GM21423 (cell line): ENCODE measurements around the gene EMCN.

Experiments used
- ATAC-seq: cut with Tn5 transposase; IDR thresholded peaks from one replicate; pipeline ENCODE4 v1.9.1; 2021; ENCODE audit warnings: mild to moderate bottlenecking, moderate library complexity; ENCODE audit not compliant: unreplicated experiment

The EMCN gene

DNA sequence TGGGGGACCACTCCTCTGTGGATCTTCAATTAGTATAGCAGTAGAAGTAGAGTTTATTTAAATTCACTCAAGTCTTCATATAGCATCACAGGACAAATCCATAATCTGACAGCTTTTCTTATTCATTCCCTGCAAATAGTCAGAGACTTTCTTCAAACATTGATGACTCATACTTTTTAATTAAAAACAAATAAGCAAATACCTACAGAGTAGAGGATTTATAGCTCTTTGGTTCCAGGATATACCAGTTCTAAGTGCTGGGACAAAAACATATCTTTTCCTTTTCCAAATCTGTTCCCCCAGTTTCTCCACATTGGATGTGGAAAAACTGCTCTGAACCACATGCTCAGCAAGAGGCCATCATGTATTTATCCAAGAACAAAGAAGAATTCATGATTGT, 24.1 kb downstream of the EMCN start:
- ATAC-seq, result no peak

DNA sequence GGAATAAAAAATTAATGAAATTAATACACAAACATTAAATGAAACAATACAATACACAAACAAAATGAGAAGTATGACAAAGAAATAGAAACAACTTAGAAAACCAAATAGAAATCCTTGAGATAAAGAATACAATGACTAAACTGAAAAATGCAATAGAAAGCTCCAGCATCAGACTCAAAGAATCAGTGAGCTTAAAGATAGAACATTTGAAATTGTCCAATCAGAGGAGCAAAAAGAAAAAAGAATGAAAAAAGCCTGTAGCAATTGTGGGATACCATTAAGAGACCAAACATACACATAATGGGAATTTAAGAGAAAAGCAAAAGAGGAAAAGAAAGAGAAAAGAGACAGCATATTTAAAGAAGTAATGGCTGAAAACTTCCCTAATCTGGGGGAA, 25.7 kb downstream of the EMCN start:
- no peak for ATAC-seq

DNA sequence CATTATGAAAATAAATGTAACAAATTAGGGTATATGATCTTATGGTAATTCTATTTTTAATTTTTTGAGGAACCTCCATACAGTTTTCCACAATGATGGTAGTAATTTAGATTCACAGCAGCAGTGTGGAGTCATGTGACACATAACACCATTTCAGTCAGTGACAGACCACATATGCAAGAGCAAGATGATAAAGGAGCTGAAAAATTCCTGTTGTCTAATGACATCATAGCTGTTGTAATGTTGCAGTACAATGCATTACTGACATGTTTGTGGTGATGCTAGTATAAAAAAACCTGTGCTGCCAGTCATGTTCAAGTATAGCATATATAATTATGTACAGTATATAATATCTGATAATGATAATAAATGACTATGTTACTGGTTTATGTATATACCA, 28.5 kb downstream of the EMCN start:
- ATAC-seq, result no peak

DNA sequence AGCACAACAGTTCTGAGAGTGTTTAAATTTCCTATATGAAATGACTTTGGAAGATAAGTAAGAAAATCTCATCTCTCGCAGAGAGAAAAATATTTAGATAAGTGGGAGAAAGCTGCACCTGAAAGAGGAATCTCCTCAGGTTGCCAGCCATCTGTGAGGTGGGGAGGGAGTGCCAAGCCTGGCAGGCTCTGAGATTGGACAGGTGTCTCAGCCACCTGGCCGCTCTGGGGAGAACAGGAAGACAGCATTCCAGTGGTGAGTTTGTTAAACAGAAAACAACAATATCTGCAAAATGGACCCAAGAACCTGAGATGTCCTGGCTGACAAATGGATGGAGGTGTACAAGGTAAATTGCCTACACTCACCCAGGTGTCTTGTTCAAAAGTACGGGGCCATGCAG, 31.3 kb downstream of the EMCN start:
- ATAC-seq, result no peak

DNA sequence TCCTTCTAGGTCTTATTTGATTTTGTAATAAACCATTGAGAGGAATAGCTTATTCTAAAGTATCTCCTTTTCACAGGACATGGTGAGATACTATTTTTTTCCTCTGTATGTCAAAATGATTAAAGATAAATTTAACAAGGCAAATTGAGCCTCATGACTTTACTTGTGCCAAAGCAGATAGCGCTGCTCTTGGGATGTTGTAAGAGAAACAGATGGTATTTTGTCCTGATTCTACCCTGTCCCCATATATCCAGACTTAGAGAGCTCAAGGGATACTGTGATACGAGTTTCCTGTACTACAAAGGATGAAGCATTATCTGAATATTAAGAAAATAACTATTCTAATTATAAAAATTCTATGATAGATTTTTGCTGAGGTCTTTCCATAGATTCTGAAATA, 34.0 kb downstream of the EMCN start:
- ATAC-seq, result no peak

DNA sequence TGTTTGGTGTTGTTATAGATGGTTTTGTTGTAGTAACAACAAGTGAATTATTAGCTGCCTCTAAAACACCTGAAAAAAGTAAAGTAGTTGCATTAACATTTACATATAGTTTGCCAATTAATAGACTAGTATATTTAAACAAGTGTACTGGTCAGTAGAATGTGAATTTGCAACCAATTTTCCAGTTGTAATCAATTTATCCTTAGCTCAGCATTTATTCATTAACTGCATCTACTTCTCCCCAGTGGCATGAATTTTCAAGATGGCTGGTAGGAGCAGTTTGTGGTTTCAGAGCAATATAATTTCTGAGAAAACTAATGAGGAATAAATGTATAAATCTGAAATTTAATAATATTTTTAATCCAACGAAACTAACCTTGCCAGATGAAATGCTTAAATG, 37.9 kb downstream of the EMCN start:
- no peak for ATAC-seq

DNA sequence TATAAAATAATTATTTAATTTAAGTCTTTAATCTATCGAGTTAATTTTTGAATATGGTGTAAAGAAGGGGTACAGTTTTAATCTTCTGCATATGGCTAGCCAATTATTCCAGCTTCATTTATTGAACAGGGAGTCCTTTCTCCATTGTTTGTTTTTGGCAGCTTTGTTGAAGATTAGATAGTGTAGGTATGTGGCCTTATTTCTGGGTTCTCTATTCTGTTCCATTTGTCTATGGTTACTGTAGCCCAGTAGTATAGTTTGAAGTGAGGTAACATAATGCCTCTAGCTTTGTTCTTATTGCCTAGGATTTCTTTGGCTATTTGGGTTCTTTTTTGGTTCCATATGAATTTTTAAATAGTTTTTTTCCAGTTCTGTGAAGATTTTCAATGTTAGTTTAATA, 48.3 kb downstream of the EMCN start:
- ATAC-seq, result no peak

DNA sequence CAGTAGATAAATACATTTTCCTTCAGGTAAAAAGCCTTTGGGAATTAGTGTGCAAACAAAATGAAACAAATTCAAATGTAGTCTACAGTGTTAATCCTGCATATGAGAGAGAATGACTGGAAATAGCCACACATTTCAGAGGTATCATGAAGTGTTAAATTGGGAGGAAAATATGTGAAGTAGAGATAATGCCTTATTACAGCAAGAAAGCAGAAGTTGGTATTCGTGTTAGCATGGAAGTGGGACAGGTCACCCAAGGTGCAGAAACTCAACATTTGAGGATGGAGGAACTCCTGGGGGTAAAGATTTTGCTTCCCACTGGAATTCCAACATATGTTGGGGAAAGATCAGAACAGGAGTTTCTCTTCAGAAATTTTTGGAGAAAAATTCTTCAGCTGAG, 51.3 kb downstream of the EMCN start:
- ATAC-seq, result no peak

DNA sequence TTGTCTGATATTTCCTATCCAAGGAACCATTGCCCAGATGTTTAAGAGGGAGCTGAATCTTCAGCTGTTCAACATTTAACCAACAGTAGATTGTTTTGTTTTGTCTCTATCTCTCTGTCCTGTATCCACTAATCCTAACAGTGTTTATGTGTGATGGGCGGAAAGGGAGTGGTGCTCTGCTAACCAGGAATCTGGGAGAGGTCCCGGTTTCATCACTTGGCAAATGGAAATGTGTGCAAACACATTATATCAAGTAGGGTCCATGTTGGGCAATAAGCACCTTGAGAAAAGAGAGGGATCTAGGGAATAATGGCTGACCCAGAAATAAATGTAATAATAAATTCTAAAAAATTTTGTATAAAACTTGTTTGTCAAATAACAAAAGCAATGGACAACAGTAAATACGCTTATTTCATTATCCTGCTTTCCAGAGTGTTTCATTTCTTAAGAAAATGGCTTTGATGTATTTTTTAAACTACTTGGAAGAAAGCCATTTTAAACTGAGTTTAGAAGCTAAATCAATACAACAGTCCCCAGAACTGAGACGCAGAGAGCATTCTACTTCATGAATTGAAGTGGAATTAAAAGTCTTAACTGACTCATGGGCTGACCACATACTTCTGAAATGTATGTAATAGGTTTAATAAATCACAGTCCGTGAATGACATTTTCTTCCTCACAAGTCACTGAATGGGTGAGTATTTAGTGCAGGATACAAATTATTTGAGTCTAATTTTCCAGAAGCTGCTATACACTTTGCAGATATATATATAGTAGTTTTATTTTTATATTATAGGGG, 55.8 kb downstream of the EMCN start:
- no peak for ATAC-seq

DNA sequence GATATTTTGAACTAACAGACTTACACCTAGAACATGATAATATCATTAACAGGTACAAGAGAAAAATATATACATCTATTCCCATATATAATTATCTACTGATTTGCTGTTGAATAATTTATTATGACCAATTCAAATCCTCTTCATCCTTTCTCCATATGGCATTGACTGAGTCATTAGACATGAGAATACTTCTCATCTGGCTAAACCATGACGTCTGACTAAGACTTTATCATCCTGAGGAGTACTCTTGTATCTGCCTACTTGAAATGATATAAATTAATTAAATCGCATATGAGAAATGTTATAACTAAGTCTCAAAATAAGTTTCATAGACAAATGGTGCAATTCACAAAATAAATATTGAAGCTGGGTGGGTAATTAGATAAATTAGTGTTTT, 67.4 kb downstream of the EMCN start:
- no peak for ATAC-seq

DNA sequence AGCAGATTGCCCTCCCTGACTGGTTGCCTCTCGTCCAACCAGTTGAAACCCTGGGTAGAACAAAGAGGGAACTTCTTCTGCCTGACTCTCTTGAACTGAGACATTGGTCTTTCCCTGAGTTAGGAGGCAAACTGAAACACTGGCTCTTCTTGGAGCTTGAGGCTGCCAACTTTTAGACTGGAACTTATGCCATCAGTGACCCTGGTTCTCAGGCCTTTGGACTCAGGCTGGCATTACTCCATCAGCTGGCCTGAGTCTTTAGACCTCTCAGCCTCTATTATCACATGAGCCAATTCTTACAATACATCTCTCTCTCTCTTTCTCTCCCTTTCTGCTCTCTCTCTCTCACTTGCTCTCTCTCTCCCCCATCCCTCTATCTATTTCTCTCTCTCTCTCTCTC, 86.4 kb downstream of the EMCN start:
- no peak for ATAC-seq

DNA sequence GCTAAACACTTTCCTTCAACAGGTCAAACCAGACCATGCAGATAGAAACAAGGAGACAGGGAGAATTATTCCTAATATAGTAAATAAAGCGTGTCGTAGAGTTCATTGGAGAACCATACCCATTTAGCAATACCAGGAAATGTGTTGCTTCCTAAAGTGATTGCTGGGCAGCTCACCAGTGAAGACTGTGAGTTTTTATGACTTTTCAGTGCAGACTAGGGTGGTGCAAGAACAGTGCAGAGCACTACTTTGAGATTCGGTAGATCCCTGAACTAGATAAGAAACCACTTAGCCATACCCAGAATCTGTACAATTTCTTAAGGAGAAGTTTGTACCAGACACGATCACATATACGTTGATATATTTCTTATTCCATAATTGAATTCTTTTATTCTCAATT, 87.4 kb downstream of the EMCN start:
- ATAC-seq, result no peak

DNA sequence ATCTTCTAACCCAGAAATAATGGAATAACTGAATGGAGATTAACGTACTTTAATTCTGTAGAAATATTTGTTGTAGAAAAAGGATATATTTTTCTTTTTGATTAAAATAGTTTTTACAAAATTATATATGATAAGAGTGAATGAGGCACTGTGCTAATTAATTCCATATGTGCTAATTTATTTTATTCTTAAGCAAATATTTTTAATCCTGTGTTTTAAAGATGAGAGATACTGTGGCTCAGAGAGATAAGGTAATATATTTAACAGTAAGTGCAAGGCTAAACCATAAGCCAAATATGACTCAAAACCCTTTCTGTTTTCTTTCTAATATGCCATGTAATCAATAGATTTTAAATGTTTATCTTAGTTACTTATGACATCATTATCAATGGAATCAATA, 88.2 kb downstream of the EMCN start:
- no peak for ATAC-seq

DNA sequence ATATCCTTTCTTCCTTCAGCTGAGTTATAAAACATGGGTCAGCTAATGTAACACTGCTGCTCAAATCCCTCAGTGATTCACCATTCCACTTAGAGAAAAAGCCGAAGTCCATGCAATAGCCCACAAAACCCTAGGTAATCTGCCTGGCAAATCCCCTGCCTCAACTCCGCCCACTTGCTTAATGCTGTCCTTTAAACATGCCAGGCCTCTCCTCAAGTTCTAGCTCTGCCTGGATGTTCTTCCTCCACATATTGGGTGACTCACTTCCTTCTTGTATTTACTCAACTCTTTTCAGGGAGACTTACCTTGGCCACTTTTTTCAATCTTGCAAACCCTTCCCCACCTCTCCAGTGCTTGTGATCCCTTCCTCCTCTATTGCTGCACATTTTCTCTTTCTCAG, 89.8 kb downstream of the EMCN start:
- no peak for ATAC-seq

DNA sequence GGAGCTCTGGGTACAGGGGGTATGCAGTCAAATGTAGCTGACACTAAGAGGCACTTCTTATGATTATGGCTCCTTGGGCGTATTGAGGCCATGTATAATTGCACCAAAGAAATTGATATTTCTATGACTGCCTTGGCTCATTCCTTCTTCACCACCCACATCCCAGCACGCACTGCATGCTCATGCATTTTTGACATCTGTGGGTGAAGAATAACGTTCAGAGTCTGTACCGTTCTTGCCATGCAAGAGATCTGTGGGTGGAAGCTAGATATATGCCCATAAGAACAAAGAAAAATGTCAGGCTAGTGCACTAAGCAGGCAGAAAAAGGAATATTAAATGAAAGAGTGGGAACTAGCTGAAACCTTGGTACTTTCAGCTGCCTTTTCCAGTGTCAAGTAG, 93.4 kb downstream of the EMCN start:
- ATAC-seq, result no peak

DNA sequence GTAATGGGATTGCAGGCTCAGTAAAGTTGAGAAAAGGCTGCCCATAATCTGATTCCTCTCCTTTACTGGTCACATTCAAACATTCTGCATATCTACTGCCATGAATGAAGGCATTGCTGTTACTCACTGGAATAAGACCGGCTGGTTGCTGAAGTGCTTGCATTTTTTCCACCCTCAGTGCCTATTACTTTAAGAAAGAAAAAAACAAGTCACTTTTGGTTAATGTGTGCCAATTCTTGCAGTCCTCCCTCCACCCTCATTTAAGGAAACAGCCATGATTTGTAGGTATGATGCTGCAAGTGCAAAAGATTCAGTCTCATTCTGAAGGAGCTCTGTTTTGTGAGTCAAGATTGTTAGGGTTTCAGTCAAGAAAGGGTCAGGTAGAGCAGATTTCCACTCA, 94.9 kb downstream of the EMCN start:
- no peak for ATAC-seq

DNA sequence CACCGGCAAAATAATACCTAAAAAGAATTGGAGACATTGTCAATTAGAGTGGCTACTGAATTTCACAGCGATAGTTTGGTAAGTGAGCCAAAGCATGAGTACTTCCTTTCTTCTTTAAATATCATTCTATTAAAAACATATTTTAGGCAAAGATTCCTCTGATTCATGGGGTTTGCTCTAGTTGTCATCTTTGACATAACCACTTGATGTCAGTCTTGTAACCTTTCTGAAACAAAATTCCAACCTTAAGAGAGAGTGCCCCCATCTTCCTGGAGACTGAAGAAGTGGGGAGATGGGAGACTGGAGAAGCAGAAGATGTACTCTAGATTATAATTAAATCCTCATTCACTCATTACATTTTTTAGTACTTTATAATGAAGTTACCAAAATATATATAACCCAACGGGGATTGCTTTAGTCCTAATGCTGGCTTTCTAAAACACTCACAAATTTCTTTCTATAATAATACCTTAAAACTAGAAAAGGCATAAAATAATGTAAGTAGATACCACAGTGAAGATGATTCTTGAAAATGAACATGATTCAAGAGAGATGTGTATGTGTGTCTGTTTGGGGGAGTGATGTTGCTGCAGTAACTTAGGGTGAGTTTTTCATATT, 96.4 kb downstream of the EMCN start:
- no peak for ATAC-seq

DNA sequence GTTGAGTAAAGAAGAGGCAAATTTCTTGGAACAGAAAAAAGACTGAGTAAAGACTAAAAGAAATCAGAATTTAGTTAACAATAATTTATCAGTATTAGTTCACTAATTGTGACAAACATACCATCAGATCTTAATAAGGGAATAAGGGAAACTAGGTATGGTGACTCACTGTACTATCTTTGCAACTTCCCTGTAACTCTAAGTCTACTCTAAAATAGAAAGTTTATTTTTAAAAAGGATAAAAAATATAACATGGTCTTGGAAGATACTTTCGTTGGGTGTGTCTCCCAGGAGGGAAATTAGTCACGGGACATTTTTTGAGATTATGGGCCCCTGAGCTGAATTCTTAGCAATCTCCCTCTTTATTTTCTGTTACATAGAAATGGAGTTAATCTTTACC, 97.3 kb downstream of the EMCN start:
- ATAC-seq, result no peak

DNA sequence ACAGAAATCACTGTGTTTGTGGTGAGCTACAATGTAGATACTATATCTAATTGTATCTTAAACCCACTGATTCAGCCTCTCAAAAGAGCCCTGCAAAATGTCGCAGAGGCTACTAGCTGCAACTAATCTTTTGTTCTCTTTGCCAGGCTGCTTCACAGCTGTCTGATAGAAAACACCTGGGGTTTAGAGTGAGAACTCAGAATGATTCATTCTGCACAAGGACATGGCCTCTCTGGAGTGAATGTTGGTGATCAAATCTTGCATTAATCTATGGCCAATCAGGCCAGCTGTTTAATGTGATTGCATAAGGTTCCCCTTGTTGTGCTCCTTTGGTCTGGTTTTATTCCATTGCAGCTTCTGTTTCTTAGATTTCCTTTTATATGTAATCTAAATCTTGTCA, 100.3 kb downstream of the EMCN start:
- no peak for ATAC-seq

DNA sequence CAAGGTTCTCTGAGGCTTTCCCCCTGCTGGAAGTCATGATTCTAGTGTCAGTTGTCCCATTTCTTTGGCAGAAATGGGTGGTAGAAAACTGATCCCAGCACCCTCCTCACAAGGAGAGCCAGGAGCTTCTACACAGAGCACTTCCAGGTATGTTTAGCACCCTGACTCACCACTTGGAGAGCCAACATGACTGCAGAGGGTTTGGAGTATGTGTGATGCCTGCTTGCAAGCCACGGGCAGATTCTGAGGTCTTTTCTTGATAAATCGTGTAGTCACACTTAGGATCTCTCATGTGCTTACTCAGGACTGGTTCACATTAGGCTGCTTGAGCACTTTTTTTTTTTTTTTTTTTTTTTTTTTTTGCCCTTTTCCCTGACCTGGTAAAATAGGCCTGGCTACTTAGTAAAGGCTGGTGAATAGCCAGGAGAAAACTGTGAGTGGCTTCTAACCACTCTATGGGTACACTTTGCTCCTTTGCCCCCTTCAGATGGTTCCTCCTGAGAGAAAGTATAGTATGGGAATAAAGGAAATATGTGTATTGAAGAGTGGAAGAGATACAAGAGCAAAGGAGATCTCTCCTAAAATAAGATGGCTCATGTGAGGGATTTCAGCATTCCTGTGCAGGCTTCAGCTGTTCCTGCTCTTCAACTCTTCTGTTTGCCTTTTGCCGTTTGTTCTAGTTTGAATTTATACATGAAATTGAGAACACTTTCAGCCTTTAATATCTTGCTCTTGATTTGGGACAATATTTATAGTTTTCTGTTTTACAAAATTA, 103.6 kb downstream of the EMCN start:
- no peak for ATAC-seq

DNA sequence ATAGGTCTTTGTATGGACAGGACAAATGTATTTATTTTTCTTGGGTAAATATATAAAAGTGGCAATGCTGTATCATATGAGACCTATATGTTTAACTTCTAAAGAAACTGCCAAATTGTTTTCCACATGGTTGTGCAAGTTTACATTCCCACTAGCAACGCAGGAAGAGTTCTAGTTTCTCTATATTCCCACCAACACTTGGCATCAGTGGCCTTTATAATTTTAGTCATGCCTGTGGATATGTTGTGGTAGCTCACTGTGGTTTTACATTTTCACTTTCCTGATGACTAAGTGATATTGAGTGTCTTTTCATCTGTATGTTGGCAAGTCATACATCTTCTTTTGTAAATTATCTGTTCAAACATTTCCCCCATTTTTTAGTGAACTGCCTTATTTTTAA, 126.0 kb downstream of the EMCN start:
- no peak for ATAC-seq

DNA sequence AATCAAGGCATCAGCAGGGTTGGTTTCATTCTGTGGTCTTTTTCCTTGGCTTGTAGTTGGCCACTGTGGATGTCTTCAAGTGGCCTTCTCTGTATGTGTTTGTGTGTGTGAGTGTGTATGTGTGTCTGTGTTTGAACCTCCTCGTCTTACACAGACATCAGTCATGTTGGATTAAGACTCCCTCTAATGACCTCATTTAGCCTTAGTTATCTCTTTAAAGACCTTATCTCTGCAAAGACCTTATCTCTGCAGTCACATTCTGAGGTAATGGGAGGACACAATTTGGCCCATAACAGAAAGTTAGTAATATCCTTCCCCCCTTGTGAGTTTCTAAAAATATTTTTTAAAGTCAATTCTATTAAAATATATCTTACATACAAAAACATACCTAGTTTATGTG, 126.7 kb downstream of the EMCN start:
- ATAC-seq, result no peak
